Osteoblast (primary cell): ENCODE results near the gene ASCC2. TPM values are rescaled to one million over a fixed set of nuclear protein-coding genes. Genes with fewer than 3 reads are reported as not detected.

Source experiments
- DNase-seq: peaks from one replicate; pipeline ENCODE4 v3.0.0; 2011; ENCODE audit warnings: low spot score, mixed read lengths; ENCODE audit not compliant: insufficient read length; ENCODE audit errors: missing footprints
- H2AFZ ChIP-seq: 2 replicates; pipeline ENCODE4 v1.6.0; 2011; ENCODE audit warnings: mild to moderate bottlenecking, low read length
- H3K27ac ChIP-seq: 2 replicates; pipeline ENCODE4 v1.5.1; 2011; ENCODE audit warnings: mild to moderate bottlenecking, low read depth, low read length, moderate library complexity
- H3K27me3 ChIP-seq: 2 replicates; pipeline ENCODE4 v1.6.0; 2012; ENCODE audit warnings: mild to moderate bottlenecking, control low read depth, inconsistent platforms, low read length, moderate library complexity; ENCODE audit not compliant: insufficient read depth
- H3K36me3 ChIP-seq: 2 replicates; pipeline ENCODE4 v1.5.1; 2011; ENCODE audit warnings: mild to moderate bottlenecking, low read length, control low read depth, moderate library complexity; ENCODE audit not compliant: insufficient read depth
- H3K4me1 ChIP-seq: 2 replicates; pipeline ENCODE4 v1.5.1; 2011; ENCODE audit warnings: mild to moderate bottlenecking, low read length, control low read depth, moderate library complexity; ENCODE audit not compliant: insufficient read depth
- H3K4me2 ChIP-seq: 2 replicates; pipeline ENCODE4 v1.6.0; 2011; ENCODE audit warnings: mild to moderate bottlenecking, low read length; ENCODE audit not compliant: insufficient read depth
- H3K4me3 ChIP-seq: fragments of 200-600 bp; sonication (generic); 3 replicates; pipeline ENCODE4 v1.5.1; 2012; ENCODE audit warnings: mild to moderate bottlenecking, low read length, inconsistent platforms; ENCODE audit not compliant: insufficient read depth
- H3K79me2 ChIP-seq: 2 replicates; pipeline ENCODE4 v1.6.0; 2012; ENCODE audit warnings: mild to moderate bottlenecking, low read length, control low read depth, inconsistent platforms; ENCODE audit not compliant: insufficient read depth
- H3K9me3 ChIP-seq: 2 replicates; pipeline ENCODE4 v1.5.1; 2011; ENCODE audit warnings: low read depth, low read length, control low read depth
- H4K20me1 ChIP-seq: 2 replicates; pipeline ENCODE4 v1.6.0; 2012; ENCODE audit warnings: mild to moderate bottlenecking, low read length, control low read depth; ENCODE audit not compliant: insufficient read depth
- CTCF ChIP-seq: IDR thresholded peaks from 2 replicates; pipeline ENCODE4 v1.5.1; 2011; ENCODE audit warnings: mild to moderate bottlenecking, low read depth, low read length, moderate library complexity; ENCODE audit errors: extremely low read depth
- total RNA-seq: library from RNA; depleted of rRNA; stranded (reverse); fragments of >200 nt; gene quantifications from 2 replicates; pipeline ENCODE4 v1.2.3, GENCODE V29; 2012

ASCC2 gene
- total RNA-seq, 1 donor, result 21.0 TPM

DNA sequence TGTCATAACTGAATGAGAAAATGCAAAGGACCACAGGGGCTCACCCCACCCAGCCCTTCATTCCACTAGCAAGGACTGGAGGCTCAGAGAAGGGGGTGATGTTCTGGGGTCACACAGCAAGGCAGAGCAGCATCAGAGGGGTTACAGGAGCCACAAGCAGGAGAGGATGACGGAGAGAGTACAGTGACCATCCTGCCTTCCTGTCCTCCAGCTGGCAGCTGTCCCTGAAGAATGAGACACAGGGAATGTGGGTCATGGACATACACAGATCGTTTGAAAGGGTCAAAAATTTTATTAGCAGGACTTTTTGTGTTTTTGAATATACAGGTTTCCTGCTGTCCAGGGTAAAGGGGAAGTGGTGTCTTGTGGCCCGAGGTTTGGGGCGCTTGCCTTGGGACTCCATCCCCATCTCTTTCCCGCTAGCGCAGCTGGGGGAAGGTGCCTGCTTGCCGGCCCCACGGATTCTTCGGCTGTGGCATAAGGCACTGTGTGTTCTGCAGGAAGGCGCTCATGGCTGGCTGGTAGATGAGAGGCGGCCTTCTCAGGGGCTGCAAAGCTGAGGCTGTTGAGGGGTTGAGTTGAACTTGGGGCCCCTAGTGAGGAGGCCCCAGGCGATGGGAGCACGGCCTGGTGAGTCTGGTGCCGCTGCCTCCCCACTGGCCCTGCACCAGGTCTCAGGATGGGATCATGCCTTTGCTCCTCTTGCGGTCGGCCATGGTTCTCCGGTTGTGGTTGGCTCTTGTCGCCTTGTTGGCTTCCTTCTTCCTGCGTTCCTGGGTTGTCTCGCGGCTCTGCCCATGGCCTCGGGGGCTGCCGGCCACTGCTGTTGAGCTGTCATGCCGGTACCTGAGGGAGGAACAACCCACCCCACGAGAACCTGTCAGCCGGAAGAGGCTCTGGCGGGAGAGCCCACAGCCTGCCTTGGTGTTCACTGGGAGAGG is 49.5 kb downstream of the ASCC2 start:
- peaks cover 54% of the 10 kb centered on the region for H3K36me3 ChIP-seq
- TF ChIP-seq CTCF, result no peak

DNA sequence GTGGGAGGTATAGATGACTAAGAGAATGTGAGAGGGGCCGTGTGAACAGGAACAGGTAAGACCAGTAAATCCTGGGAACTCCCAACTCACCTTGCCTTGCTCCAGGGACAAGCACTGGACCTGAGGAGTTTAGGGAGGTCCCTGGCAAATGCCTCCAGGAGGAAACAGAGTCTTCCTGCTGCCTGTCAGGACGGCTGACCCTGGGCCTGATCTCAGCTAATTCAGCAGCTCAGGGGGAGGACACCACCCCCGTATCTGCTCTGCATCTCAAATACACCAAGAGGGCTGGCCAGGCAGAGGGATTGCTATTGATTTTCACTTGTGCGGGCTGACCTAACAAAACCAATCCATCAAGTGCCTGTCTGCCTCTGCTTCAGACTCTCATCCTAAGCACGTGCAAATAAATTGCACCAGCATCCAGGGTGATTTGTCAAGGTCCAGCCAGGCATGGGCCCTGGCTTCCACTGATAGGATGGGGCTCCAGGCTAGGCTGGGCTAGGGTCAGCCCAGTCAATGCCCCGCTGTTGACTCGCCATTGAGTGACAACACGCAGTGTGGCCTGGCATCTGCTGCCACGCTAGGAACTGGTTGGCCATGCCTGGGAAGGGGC is 50.6 kb downstream of the ASCC2 start:
- Histone ChIP-seq H2AFZ (no peak overlapping the region), H3K4me1 (peaks cover 13% of the 10 kb centered on the region), H3K4me3 (no peak overlapping the region), H3K36me3 (peaks cover 44% of the 10 kb centered on the region), H4K20me1 (no peaks in the 10 kb centered on the region), H3K9me3 (no peaks in the 10 kb centered on the region), H3K4me2 (no peak overlapping the region), H3K27ac (no peak overlapping the region), H3K79me2 (no peaks in the 10 kb centered on the region), H3K27me3 (no peaks in the 10 kb centered on the region)
- TF ChIP-seq CTCF, result no peak
- peak; percentile 22 for DNase-seq

More for the DNA sequence above, 49.5 kb downstream of the ASCC2 start:
- Histone ChIP-seq H3K27me3 (no peaks in the 10 kb centered on the region), H3K79me2 (no peaks in the 10 kb centered on the region), H2AFZ (no peak overlapping the region), H3K27ac (no peak overlapping the region), H3K4me3 (no peak overlapping the region), H4K20me1 (no peaks in the 10 kb centered on the region), H3K9me3 (no peaks in the 10 kb centered on the region), H3K4me2 (no peak overlapping the region), H3K4me1 (peaks cover 12% of the 10 kb centered on the region)
- DNase-seq, result peak; percentile 8

GRCh38 chr22:29786031-29786430 is 52.0 kb downstream of the ASCC2 start:
- peaks cover 27% of the 10 kb centered on the region for H3K4me1 ChIP-seq
- TF ChIP-seq CTCF, result no peak
- no peak overlapping the region for H3K4me2 ChIP-seq
- H4K20me1 ChIP-seq, result no peaks in the 10 kb centered on the region
- H3K9me3 ChIP-seq, result no peaks in the 10 kb centered on the region
- no peak overlapping the region for H3K27ac ChIP-seq
- H3K27me3 ChIP-seq, result no peaks in the 10 kb centered on the region
- no peak overlapping the region for H3K4me3 ChIP-seq
- peak; percentile 31 for DNase-seq
- no peak overlapping the region for H2AFZ ChIP-seq
- H3K36me3 ChIP-seq, result peaks cover 33% of the 10 kb centered on the region
- no peaks in the 10 kb centered on the region for H3K79me2 ChIP-seq
